ENCODE data around the gene TFEB. TPM values are rescaled to one million over a fixed set of nuclear protein-coding genes. Genes with fewer than 3 reads are reported as not detected.

The TFEB gene
- total RNA-seq, 4 donors from 2014 or later, result 24.2 to 46.7 (median 33.1) TPM

DNA sequence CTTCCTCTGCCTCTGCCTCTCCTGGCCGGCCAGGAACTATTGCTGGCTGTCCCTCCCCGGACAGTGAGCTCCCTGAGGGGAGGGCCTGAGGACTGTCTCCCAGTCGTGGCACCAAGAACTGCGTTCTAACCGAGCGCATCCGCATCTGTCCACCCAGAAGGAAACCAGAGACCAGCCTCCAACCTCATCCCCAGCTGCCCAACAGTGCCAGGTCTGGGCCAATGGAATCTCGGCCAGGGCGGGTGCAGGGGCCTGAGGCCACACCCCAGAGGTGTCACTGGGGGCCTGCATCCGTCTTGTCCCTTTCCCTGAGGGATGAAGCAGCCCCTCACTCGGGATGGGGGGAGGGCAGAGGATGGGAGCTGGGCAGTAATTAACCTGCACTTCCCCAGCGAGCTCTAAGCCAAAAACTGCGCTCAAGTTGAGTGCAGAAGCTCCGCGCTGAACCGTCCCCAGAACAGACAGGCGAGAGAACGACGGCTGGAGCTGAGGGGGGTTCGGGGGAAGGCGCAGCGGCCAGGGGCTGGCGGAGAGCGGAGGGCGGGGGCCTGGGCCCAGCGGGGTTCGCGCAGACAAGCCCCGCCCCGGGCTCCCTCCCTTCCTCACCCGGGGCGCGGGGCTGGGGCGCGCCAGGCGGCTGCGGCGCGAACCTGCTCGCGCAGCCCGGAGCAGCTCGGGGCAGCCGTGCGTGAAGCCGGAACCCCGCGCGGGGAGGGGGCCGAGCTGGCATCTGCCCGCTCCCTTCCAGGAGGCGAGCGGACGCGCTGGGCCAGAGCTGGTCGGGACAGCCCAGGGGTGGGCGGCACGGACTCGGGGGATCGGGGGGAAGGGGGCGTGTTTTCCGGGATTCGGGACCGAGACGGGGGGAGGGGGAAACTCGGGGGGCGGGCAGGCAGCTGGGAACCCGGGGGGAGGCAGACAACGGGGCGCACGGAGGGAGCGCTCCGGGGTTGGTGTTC lies 1.4 kb downstream of the TFEB start:
- peak overlapping the region; percentile 97 to 99 (median 98) for H3K27ac ChIP-seq (replicated peaks in 1 of 4)
- H3K9me3 ChIP-seq, result no peaks in the 10 kb centered on the region
- intact Hi-C loops (cut with DNase I), result loop anchor here (2.0 kb wide), 1 partner anchor 27 kb away; no protein-coding TSS in a partner anchor
- H3K4me1 ChIP-seq, result peaks cover 52 to 59% (median 57%) of the 10 kb centered on the region in 4 donors
- TF ChIP-seq POLR2A (IDR thresholded peaks at IDR 0.05; ENCODE audit: low read depth) (peak; percentile 37), POLR2AphosphoS5 (IDR thresholded peaks at IDR 0.05) (peak in 1 of 2 donors; percentile 30), CTCF (IDR thresholded peaks at IDR 0.05) (peak in 1 of 3 experiments; percentile 6), EP300 (IDR thresholded peaks at IDR 0.05) (no peak)
- 1% methylated on average over 29 of the region's 73 CpGs for WGBS
- H3K27me3 ChIP-seq, result no peaks in the 10 kb centered on the region
- no peaks in the 10 kb centered on the region for H3K36me3 ChIP-seq
- no peak for DNase-seq (ENCODE audit: extremely low spot score)
- H3K4me3 ChIP-seq, result peak overlapping the region; percentile 90 to 98 (median 97)

DNA sequence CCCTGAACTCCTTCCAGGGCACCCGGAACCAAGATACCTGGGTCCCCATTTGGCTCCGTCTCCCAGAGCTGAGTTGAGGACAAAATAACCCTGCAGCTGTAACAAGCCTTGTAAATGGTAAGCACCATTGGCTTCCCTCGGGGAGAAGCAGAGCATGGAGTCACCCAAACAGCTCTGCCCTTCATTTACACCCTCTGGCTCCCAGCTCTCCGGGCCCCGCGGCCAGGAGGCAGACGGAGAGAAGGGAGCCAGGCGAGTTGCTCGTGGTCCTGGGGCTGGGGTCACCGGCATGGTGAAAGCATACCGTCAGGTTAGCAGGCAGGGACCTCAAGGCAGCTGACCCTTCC lies 2.1 kb downstream of the TFEB start:
- Histone ChIP-seq H3K9me3 (no peaks in the 10 kb centered on the region), H3K4me1 (peaks cover 58 to 65% (median 63%) of the 10 kb centered on the region in 4 donors), H3K4me3 (peak overlapping the region; percentile 90 to 98 (median 97)), H3K27ac (replicated peaks in 1 of 4) (peak overlapping the region; percentile 97 to 99 (median 98)), H3K27me3 (no peaks in the 10 kb centered on the region), H3K36me3 (peaks cover 0 to 5% (median 0%) of the 10 kb centered on the region in 4 donors)
- intact Hi-C loops (cut with DNase I), result loop anchor here (2.0 kb wide), 1 partner anchor 27 kb away; no protein-coding TSS in a partner anchor
- no peak for DNase-seq (ENCODE audit: extremely low spot score)
- WGBS, result 44% methylated on average over 6 of the region's 11 CpGs
- TF ChIP-seq EP300 (IDR thresholded peaks at IDR 0.05), result no peak
- TF ChIP-seq POLR2AphosphoS5 (IDR thresholded peaks at IDR 0.05), result no peak
- TF ChIP-seq CTCF (IDR thresholded peaks at IDR 0.05), result no peak
- no peak for TF ChIP-seq POLR2A (IDR thresholded peaks at IDR 0.05; ENCODE audit: low read depth)

DNA sequence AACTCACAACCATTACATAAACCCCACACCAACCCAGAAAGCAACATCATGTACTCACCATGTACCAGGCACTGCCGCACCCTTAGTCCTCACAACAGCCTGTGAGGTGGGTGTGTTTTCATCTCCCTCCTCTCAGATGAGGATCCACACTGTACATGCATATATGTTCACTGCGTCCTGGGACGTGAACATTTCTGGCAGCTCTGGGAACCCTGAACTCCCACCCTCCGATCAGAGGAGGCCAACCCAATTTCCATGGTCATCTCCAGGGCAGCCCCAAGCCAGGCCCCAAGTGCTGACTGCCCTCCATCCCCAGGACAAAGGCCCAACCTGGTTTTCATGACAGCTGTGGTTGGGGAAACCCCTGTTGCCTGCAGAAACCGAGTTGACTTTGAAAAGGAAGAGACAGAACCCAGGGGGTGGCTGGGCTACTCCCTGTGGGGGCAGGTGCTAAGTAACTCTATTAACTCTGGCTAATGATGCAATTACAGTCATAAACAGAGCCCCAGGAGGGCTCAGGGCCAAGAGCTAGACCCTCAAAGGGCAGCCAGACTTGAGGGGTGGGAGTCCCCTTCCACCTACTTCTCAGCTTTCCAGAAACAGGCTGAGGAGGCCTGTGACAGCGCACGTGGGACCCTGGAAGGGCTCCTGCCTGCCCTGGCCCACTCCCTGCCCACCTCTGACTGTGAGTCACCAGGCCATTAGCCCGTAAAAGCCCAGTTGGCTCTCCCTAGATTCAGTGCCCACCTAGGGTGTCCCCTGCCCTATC lies 2.6 kb downstream of the TFEB start:
- Histone ChIP-seq H3K9me3 (no peaks in the 10 kb centered on the region), H3K27me3 (no peaks in the 10 kb centered on the region), H3K27ac (replicated peaks in 1 of 4) (peak overlapping the region; percentile 97 to 99 (median 98)), H3K4me1 (peaks cover 64 to 71% (median 69%) of the 10 kb centered on the region in 4 donors), H3K4me3 (peak overlapping the region; percentile 90 to 98 (median 97)), H3K36me3 (peaks cover 0 to 8% (median 0%) of the 10 kb centered on the region in 4 donors)
- 67% methylated on average over 6 of the region's 8 CpGs for WGBS
- intact Hi-C loops (cut with DNase I), result loop anchor here (2.0 kb wide), 1 partner anchor 26 kb away; no protein-coding TSS in a partner anchor
- TF ChIP-seq POLR2A (IDR thresholded peaks at IDR 0.05; ENCODE audit: low read depth) (no peak), CTCF (IDR thresholded peaks at IDR 0.05) (no peak), POLR2AphosphoS5 (IDR thresholded peaks at IDR 0.05) (no peak), EP300 (IDR thresholded peaks at IDR 0.05) (no peak)
- no peak for DNase-seq (ENCODE audit: extremely low spot score)

DNA sequence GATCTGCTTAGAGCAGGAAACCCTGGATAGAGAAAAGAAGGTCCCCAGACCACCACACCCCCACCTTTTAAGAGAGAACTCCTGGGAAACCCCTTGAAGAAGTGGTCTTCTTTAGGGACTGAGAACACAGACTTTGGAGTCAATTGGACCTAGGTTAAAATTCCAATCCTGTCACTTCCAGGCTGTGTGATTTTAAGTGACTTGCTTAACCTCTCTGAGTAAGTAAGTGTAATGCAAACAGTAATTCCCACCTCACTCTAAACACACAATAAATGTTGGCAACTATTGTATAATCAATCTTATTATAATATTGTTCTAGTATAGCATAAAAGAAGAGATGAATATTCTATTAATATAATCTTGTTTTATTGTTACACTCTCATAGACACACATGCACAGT lies 3.3 kb downstream of the TFEB start:
- no peak for DNase-seq (ENCODE audit: extremely low spot score)
- Histone ChIP-seq H3K36me3 (peaks cover 0 to 8% (median 0%) of the 10 kb centered on the region in 4 donors), H3K4me3 (no peak overlapping the region), H3K27ac (replicated peaks in 1 of 4) (no peak overlapping the region), H3K4me1 (peaks cover 70 to 77% (median 74%) of the 10 kb centered on the region in 4 donors), H3K9me3 (no peaks in the 10 kb centered on the region), H3K27me3 (no peaks in the 10 kb centered on the region)
- intact Hi-C loops (cut with DNase I), result loop anchor here (2.0 kb wide), 1 partner anchor 25 kb away; no protein-coding TSS in a partner anchor
- TF ChIP-seq POLR2AphosphoS5 (IDR thresholded peaks at IDR 0.05) (no peak), POLR2A (IDR thresholded peaks at IDR 0.05; ENCODE audit: low read depth) (no peak), EP300 (IDR thresholded peaks at IDR 0.05) (no peak), CTCF (IDR thresholded peaks at IDR 0.05) (no peak)

All from esophagus muscularis mucosa (tissue), 4 donors.